KOPT-K1 (cell line): ENCODE measurements around the gene CALHM1.
"Not testable (repeated sequence)": the region's sequence is repeated elsewhere in the genome, so short reads cannot be mapped to it uniquely, and the experiment has no call there.

ENCODE experiments used
- H3K27ac ChIP-seq: fragments of 200-600 bp; sonication (generic); 2 replicates; pipeline ENCODE4 v1.5.1; 2016; ENCODE audit warnings: antibody characterized with exemption, mild to moderate bottlenecking, low read depth, low read length; ENCODE audit not compliant: poor library complexity, severe bottlenecking
- H3K36me3 ChIP-seq: fragments of 200-600 bp; sonication (generic); 2 replicates; pipeline ENCODE4 v1.5.1; 2017; ENCODE audit warnings: antibody characterized with exemption, mild to moderate bottlenecking, low read length, moderate library complexity; ENCODE audit not compliant: insufficient read depth
- H3K9me3 ChIP-seq: fragments of 200-600 bp; sonication (generic); 2 replicates; pipeline ENCODE4 v1.5.1; 2017; ENCODE audit warnings: antibody characterized with exemption, low read length, mild to moderate bottlenecking; ENCODE audit not compliant: insufficient read depth, poor library complexity, severe bottlenecking

CALHM1 gene, protein sequence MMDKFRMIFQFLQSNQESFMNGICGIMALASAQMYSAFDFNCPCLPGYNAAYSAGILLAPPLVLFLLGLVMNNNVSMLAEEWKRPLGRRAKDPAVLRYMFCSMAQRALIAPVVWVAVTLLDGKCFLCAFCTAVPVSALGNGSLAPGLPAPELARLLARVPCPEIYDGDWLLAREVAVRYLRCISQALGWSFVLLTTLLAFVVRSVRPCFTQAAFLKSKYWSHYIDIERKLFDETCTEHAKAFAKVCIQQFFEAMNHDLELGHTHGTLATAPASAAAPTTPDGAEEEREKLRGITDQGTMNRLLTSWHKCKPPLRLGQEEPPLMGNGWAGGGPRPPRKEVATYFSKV

DNA sequence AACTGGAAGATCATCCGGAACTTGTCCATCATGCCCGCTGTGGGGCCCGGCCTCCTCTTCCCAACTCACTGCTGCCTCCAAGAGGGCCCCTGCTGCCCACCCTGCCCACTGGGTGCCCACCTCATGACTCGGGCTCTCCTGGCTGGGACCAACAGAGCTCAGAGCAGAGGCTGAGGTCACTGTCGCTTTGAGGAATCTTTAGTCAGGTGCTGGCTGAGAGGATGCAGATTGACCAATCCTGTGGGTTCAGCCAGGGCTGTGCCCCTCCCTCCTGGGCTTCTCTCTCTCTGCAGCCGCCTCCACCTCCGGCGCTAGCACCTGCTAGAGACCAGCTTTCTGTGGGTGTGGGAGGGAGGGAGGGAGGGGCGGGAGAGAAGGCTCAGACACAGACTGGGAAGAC is at the start of gene CALHM1:
TSS of gene CALHM1 (minus strand) at position 181 of the 400 bp plus-strand sequence. CDS start at position 32, 149 bp downstream.
- H3K27ac ChIP-seq, result peak within 1 kb of the TSS; percentile 41
- H3K36me3 ChIP-seq, result no peaks in the 10 kb centered on the region
- no peaks in the 10 kb centered on the region for H3K9me3 ChIP-seq

DNA sequence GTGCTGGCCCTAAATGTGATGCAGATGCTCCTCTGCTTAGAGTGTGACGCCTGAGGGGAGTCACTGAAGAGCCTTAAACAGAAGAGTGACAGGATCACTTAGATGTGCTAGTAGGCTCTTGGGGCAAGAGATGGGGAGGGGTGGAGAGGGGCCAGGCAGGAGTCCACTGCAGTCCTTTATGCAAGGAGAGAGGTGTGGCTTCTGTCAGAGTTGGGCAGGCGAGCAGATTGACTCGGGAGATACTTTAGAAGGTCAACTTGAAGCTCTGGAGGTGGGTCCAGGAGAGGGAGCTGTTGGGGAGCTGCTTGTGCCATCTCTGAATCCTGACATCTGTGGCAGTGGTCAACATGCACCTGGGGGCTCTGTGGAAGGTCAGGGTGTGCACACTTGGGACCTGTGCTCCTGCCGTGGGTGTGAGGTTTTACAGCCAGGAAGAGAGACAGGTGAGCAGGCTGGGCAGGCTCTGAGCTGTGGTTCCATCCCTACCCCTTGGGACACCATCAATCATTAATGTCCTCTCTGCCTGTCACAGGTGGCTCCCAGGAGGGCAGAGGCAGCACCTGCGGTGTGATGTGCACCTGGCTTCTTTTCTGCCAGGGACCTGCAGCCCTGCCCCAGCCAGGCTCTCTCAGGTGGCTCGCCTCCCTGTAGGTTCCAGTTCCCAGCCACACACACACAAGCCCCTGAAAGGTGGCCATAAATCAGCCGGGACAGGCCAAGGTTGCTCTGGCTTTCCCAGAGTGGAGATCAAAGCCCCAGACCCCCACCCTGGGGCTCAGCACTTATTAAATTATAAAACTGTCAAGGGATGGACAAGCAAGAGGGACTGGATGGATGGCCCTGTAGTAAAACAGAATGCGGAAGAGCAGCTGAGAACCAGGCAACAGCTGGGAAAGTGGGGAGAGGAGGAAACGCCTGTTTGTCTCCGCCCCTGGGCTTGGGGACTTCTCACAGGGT is 48.8 kb upstream of the CALHM1 start:
- Histone ChIP-seq H3K27ac (no peak overlapping the region), H3K9me3 (no peaks in the 10 kb centered on the region), H3K36me3 (no peaks in the 10 kb centered on the region)

DNA sequence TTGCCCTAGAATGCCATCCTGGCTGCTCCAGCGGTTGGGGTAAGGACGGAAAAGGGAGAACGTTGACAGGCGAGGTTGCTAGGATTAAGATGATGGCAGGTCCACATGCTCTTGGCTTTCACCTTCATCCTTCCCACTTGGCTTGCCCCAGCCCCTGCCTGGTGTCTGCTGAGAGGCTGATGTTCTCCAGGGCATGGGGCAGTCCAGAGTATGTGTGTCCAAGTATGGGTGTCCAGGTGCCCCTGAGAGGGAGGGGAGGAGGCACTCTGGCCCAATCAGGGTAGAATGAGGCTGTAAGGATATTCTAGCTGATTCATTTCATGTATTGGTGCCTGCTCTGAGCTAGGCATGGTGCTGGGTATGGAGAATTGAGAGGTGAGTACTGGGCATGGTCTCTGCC is 47.4 kb upstream of the CALHM1 start:
- no peaks in the 10 kb centered on the region for H3K36me3 ChIP-seq
- H3K27ac ChIP-seq, result no peak overlapping the region
- no peaks in the 10 kb centered on the region for H3K9me3 ChIP-seq

DNA sequence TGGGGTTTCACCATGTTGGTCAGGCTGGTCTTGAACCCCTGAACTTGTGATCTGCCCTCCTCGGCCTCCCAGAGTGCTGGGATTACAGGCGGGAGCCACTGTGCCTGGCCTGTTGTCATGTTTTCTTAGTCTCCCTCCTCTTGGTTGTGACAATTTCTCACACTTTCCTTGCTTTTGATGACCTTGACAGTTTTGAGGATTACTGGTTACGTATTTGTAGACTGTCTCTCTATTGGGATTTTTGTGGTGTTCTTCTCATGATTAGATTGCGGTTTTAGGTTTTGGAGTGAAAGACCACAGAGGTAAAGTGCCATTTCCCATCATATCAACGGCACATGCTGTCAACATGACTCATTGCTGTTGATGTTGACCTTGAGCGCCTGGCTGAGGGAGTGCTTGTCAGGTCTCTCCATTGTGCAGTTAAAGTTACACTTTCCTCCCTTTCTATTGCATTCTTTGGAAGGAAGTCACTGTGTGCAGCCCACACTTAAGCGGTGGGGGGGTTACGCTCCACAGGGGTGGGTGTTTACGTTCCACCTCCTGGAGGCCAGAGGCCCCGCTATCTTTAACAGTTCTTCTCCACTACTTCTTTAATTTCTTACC is 45.6 kb upstream of the CALHM1 start:
- Histone ChIP-seq H3K36me3 (no peaks in the 10 kb centered on the region), H3K27ac (no peak overlapping the region), H3K9me3 (no peaks in the 10 kb centered on the region)

DNA sequence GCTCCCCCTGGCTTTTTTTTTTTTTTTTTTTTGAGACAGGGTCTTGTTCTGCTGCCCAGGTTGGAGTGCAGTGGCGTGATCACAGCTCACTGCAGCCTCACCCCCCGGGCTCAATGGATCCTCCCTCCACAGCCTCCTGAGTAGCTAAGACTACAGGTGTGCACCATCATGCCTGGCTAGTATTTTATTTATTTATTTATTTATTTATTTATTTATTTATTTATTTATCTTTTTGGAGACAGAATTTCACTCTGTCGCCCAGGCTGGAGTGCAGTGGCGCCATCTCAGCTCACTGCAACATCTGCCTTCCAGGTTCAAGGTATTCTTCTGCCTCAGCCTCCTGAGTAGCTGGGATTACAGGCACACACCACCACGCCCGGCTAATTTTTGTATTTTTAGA is 45.1 kb upstream of the CALHM1 start:
- H3K27ac ChIP-seq, H3K36me3 ChIP-seq, H3K9me3 ChIP-seq: not testable (repeated sequence)

DNA sequence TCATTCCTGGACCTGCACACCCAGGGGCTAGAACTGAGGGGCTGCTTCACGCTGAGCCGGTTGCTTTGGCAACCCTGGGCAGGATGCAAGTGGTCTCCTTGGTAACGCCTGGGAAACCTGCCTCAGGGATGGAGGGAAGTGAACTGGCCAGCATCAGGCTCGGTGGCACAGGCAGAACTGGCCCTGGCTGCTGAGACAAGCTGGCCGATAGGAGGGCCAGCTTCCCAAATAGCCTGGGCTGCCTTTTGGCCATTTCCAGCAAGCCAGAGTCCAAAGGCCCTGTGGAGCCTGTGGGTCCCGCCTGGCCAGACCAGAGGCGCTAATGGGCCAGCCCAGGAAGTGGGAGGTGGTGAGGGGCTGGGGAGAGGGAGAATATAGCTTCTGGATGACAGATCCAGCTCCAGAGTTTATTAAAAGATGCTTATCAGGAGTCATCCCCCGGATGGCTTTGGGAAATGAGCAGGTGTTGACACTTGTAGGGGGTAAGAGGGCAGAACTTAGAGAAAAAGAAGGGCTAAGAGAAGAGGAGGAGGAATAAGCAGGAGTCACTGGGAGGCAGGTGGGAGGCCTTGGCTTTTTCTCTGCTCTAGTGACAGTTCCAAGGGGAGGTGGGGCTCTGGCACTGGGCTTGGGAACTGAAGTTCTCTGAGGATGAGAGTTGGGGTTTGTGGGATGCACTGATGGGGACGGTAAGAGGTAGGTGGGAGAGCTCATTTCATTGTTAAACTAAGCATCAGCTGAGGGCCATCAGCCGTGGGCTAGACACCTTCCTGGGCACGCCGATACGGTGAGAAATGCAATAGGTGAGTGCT is 44.4 kb upstream of the CALHM1 start:
- no peaks in the 10 kb centered on the region for H3K9me3 ChIP-seq
- H3K27ac ChIP-seq, result no peak overlapping the region
- no peaks in the 10 kb centered on the region for H3K36me3 ChIP-seq

DNA sequence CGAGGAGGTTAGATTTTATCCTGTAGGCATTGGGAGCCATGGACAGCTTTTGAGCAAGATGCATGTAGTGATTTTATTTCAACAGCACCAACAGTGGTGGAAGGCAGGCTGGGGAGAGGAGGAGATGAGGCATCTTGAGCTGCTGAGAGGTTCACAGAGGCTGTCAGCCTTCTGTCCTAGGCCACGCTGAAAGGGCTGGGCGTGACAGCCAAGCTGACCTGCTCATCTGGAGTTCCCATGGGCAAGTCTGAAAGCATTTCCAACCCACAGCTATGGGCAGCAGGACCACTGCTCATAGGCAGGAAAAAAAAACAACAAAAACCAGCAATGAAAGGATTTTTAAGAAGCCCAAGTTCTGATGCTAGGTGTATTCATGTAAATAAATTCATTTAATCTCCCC is 42.5 kb upstream of the CALHM1 start:
- Histone ChIP-seq H3K9me3 (no peaks in the 10 kb centered on the region), H3K27ac (no peak overlapping the region), H3K36me3 (no peaks in the 10 kb centered on the region)

DNA sequence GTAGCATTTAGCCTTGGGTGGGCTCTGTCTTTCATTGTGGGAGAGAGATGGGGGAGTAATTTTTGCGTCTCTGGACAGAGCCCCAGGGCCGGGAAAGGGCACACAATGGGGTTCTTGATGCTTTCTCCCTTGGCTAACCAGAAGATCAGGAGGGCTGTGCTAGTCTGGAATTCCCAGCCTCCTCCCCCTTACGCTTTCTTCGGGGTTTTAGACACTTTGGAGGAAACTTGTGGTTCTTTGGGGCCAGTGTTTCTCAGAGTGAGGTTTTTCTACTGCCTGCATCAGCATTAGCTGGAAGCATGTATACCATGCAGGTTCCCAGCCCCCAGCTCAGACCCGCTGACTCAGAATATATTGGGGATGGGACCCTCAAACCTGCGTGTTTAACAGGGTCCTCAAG is 41.8 kb upstream of the CALHM1 start:
- no peak overlapping the region for H3K27ac ChIP-seq
- no peaks in the 10 kb centered on the region for H3K36me3 ChIP-seq
- no peaks in the 10 kb centered on the region for H3K9me3 ChIP-seq

DNA sequence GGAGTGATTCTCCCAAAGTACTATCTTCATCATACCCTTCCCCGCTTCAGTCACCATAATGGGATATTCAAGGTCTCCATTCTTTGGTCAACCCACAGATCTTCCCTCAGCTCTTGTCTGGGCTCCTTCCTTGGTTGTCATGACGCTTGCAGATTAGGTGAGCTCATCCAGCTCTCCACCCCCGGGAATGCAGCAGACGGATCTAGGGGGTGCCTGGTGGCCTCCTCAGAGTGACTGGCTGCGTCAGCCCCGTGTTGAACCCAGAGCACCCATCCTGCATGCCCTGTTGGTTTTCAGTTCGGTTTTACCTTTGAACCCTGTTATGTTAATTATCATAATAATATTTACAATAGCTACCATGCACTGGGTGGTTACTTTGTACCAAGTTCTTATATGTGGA is 41.2 kb upstream of the CALHM1 start:
- H3K36me3 ChIP-seq, result no peaks in the 10 kb centered on the region
- H3K27ac ChIP-seq, result no peak overlapping the region
- no peaks in the 10 kb centered on the region for H3K9me3 ChIP-seq

DNA sequence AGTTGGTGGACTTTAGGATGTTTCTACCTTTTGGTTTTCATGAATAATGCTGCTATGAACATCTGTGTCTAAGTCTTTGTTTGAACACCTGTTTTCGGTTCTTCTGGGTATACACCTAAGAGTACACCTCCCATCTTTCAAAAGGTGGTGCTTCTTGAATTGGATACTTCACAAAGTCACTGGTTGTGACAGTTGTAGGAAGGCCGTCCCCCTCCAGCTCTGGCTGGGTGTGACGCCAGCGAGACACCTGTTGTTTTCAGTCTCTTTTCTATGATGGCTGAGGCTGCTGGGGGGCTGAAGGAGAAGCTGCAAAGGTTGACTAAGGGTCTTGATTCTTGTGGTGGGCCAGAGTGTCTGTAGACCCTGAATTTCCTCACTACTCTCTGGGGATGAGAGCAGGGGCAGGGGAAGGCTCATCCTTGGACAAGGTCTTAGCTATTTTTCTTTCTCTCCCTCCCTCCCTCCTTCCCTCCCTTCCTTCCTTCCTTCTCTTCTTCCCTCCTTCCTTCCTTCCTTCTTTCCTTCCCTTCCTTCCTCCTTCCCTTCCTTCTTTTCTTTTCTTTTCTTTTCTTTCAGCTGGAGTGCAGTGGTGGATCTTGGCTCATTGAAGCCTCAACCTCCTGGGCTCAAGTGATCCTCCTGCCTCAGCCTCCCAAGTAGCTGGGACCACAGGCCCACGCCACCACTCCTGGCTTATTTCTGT is 40.4 kb upstream of the CALHM1 start:
- Histone ChIP-seq H3K9me3 (no peaks in the 10 kb centered on the region), H3K27ac (no peak overlapping the region), H3K36me3 (no peaks in the 10 kb centered on the region)

DNA sequence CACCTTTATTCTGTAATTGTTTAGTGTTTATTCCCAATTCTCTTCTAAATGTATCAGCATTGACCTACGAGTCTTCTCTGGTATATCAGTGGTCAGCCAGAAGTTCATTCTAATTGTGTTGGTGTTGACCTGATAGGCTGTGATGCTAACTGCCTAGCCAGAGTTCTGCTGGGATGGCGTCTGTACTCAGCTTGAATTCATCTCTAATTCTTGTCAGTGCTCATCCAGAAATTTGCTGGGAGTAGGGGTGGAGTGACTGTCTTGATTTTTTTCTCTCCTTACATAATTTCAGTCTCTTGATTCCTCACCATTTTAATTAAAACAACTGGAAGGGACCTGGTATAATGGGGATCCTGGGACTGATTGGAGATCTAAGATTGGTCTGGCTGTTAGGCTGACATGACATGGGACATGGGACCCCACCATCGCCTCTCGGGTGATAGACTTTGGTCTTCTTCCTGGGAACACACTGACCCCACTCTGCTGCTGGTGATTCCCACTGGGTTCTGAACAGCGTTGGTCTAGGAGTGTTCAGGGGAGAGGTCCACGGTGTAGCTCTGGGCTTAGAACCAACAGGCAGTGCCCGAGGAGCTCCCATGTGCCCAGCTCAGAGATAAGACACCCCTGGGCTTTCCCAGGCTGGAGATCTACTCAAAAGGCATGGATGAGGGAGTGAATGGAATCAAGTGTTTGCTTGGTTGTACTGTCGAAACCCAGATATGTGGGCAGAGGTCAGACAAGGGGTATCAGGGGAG is 38.6 kb upstream of the CALHM1 start:
- no peaks in the 10 kb centered on the region for H3K36me3 ChIP-seq
- no peaks in the 10 kb centered on the region for H3K9me3 ChIP-seq
- H3K27ac ChIP-seq, result no peak overlapping the region

DNA sequence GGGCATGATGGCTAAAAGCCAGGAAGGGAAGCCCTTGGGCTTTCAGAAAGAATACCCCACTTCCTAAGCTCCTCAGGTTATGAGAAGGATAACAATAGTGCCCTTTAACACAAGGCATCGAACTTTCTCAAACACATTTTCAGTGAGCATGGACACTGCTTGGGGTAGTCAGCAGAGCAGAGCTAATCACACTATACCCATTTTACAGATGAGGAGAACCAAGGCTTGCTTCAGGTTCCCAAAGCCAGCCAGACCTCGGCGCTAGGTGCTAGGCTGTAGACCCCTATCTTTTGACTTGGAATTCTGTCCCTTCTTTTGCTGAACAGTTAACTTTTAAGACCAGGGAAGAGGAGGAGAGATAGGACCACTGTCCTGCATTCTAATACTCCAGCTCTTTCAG is 36.6 kb upstream of the CALHM1 start:
- Histone ChIP-seq H3K36me3 (no peaks in the 10 kb centered on the region), H3K9me3 (no peaks in the 10 kb centered on the region), H3K27ac (no peak overlapping the region)

DNA sequence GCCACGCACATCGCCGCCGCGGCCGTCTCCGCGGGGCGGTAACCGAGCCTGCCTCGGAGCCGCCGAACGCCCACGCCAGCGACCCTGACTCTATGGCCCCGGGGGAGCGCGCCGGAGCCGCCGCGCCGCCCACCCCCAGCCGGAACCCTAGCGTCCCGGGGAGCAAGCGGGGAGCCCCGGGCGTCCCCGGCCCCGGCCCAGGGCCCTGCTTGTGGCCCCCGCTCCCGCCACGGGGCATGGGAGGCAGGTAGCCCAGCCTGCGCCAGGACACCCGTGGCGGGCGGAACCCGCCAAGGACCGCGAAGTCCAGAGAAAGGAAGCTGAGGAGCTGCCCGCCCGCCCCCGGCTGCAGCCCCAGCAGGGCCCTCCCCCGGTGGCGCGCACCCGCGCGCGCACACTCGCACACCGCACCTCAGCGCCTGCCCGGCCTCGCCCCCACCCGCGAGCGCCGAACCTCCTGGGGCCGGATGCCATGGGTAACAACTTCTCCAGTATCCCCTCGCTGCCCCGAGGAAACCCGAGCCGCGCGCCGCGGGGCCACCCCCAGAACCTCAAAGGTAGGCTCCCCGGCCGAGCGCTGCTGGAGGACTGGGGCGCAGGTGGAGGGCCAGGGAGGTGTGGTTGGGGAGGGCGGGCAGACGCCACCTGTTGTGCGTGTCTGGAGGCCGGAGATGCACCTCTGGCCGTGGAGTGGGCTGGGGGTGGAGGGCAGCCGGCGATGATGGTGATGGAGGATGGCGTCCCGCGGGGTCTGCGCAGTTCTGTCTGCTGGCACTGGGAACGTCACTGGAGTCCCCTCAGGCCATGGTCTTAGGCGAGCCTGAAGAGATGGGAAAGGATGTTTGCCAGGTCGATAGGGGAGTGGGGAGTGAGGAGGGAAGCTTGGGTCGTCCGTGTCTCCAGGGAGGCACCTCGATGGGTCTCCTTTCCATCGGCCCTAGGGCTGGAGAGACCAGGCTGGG is 35.5 kb upstream of the CALHM1 start:
- Histone ChIP-seq H3K36me3 (no peaks in the 10 kb centered on the region), H3K27ac (no peak overlapping the region), H3K9me3 (no peaks in the 10 kb centered on the region)
